Pons (tissue), 1 donor: ENCODE results near the gene SCYGR6.
"Not testable (repeated sequence)": the region's sequence is repeated elsewhere in the genome, so short reads cannot be mapped to it uniquely, and the experiment has no call there.

ENCODE experiments used
- DNase-seq: peaks from one replicate; pipeline ENCODE4 v3.0.0-alpha.2; 2016; ENCODE audit warnings: low spot score

Gene SCYGR6

GRCh38 chr2:227724394-227725039, at the start of gene SCYGR6:
SCYGR6 (minus strand) TSS chr2:227724757; CDS start chr2:227724757, 0 bp downstream.
- DNase-seq, result no peak

DNA sequence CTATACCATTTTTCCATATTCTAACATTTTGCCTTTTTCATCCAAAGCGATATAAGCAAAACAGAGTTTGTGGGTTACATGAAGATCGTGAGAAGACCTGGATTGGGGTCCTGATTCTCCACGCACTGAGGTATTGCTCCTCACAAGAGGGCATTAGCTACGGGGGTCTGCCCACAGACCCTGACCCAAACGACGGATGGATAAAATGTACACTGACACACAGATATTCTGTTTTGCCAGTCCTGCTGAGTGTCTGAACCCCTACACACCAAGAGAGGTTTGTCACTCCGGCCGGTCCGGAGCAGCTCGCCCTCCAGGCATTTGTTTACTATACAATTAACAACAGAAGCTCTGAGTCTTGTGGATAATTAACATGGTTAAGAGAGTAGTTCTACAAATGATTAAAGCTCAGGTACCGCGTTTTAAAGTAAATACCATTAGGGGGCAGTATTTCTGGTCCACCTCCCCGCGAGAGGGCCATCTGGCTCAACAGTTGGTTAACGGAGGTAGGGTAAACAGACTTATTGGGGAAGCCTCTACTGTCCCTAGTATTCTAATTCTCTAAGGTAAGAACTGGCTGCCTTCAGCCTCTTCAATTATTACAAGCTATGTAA, 49.6 kb upstream of the SCYGR6 start:
- DNase-seq, result no peak

- no peak for DNase-seq
Measured at GRCh38 chr2:227772932-227773331, 48.4 kb upstream of the SCYGR6 start.

DNA sequence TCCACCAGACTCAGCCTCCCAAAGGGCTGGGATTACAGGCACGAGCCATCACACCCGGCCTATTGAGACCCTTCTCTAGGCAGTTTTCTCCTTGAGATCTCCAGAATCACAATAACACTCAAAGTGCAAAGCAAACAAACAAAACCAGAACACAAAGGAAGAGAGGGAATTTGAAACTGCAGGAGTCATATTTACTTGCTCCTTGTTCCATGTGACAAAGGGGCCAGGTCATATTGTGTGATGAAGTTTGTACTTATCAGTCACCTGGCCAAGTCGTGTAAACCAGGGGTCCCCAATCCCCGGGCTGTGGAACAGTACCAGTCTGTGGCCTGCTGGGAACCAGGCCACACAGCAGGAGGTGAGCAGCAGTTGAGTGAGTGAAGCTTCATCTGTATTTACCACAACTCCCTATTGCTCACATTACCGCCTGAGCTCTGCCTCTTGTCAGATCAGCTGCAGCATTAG, 47.7 kb upstream of the SCYGR6 start:
- no peak for DNase-seq

- DNase-seq, result no peak
Measured at GRCh38 chr2:227767830-227768229, 43.3 kb upstream of the SCYGR6 start.

- peak; percentile 76 for DNase-seq
Measured at GRCh38 chr2:227766373-227766883, 41.9 kb upstream of the SCYGR6 start.

GRCh38 chr2:227765788-227766372, 41.3 kb upstream of the SCYGR6 start:
- DNase-seq, result no peak

DNA sequence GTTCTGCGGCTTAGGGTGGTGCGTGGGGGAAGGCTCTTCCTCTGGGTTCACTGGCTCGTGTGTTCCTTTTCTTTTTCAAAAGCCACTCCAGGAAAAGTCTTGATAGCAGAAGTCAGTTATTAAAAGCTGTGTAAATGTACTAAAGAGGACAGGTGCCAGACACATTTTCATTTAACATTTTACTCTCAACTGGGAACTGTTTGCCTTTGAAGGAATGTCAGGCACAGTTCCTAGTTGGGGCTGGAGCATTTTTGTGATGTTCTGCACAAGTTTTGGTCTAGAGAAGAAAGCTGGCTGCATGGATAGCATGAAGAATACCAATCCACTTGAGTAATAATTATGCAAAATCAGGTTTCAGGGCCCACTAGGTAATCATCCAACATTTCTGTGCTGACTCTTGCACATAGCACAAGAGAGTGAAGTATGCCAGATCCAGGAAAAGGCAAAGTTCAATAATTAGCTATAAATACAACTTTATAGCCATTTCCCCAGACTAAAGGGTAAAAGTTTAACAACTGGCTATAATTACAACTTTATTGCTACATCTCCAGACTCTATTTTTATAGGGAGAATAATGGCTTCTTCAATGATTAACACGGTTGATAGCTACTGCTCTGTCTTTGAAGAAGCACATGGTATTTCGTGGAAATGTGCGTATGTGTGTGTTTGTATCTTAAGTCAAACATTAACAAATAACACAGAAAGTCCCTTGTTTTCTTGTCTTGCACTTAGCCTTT, 37.4 kb upstream of the SCYGR6 start:
- no peak for DNase-seq

DNA sequence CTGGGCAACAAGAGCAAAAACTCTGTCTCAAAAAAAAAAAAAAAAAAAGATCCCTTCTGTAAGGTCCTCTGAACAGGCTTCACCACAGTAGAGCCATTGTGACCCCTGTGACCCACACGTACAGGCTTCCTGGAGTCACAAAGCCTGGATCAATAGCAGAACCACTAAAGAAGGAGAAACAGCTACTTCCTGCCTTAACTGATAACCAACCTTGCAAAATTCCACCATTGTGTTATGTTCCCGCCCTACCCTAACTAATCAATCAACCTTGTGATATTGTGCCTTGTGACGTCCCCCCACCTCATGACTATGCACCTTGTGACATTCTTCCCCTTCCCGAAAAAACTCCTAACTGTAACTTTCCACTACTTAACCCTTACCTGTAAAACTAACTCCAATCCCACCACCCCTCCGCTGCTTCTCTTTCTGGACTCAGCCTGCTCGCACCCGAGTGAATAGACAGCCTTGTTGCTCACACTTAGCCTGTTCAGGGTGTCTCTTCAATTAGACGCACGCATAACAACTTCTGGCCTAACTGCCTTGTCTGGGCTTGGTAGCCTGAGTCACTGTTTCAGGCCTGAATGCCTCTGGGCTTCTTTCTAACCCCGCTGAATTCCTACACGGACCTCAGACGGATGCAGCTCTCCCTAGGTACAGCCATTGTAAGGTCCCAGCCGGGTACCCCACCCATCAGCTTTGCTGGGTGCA, 35.0 kb upstream of the SCYGR6 start:
- no peak for DNase-seq

DNA sequence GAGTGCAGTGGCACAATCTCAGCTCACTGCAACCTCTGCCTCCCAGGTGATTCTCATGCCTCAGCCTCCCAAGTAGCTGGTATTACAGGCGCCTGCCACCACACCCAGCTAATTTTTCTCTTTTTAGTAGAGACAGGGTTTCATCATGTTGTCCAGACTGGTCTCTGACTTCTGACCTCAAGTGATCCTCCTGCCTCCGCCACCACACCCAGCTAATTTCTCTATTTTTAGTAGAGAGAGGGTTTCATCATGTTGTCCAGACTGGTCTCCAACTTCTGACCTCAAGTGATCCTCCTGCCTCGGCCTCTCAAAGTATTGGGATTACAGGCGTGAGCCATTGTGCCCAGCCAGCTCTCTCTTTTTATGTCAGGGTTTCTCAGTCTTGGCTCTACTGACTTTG, 31.7 kb upstream of the SCYGR6 start:
- DNase-seq, result not testable (repeated sequence)

DNA sequence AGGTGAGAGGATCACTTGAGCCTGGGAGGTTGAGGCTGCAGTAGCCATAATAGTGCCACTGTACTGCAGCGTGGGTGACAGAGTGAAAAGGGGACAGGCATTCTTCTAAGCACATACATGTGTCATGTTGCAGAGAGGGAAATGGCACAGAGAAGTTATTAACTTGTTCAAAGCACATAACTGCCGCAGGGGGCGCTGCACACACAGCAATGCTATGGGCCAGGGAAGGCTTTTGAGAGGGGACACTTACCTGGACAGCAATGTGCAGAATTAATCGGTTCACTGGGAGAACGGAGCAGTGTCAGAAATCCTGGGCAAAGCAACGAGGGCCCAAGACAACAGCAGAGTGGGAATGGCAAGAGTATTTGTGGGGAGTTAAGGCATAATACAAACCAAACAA, 23.5 kb upstream of the SCYGR6 start:
- no peak for DNase-seq

DNA sequence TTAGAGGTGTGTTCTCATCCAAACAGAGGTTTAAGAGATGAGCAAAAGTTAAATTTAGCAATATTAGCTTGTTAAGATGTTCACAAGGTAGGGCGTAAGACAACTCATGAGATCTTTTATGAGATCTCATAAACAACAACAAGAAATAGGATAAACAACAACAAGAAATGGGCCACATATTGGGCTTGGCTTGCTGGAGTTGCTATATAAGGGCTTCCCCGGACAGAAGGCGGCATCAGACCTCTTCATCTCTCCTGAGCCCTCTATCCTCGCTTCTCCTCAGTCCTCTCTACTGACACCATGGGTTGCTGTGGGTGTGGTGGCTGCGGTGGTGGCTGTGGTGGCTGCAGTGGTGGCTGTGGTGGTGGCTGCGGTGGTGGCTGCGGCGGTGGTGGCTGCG, 21.0 kb upstream of the SCYGR6 start, which contains the start of gene SCYGR8:
SCYGR8 (plus strand) TSS at position 301 of the 400 bp plus-strand sequence; CDS start at position 301, 0 bp downstream.
- no peak for DNase-seq

DNA sequence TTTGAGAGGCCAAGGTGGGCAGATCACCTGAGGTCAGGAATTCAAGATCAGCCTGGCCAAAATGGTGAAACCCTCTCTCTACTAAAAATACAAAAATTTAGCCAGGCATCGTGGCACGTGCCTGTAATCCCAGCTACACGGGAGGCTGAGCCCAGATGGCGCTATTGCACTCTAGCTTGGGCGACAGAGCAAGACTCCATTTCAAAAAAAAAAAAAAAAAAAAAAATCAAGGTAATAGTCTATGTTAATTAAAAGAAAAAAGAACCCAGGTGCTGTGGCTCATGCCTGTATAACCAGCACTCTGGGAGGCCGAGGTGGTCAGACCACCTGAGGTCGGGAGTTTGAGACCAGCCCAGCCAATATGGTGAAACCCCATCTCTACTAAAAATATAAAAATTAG, 16.1 kb upstream of the SCYGR6 start:
- DNase-seq, result not testable (repeated sequence)

DNA sequence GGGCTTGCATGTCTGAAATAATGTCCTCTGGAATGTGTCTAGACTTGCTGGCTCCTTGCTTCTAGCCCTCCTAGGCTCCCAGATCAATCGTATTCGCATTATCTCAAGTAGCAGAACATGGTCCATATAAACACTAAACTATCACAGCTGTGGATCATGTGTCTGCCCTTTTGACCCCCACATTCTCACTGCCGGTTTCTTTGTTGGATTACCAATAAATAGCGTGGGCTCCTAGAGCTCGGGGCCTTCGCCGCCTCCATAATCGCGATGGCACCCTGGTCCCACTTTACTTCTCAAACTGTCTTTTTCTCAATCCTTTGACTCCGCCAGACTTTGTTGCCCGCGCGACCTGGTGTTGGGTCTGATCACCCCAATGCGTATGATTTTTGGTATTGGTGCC, 14.8 kb upstream of the SCYGR6 start:
- no peak for DNase-seq

- no peak for DNase-seq
Measured at GRCh38 chr2:227728035-227728434, 3.5 kb upstream of the SCYGR6 start, which contains the start of gene SCYGR7. SCYGR7 (plus strand) TSS chr2:227728335; CDS start chr2:227728335, 0 bp downstream.

GRCh38 chr2:227722821-227723220, 1.7 kb downstream of the SCYGR6 start:
- not testable (repeated sequence) for DNase-seq

DNA sequence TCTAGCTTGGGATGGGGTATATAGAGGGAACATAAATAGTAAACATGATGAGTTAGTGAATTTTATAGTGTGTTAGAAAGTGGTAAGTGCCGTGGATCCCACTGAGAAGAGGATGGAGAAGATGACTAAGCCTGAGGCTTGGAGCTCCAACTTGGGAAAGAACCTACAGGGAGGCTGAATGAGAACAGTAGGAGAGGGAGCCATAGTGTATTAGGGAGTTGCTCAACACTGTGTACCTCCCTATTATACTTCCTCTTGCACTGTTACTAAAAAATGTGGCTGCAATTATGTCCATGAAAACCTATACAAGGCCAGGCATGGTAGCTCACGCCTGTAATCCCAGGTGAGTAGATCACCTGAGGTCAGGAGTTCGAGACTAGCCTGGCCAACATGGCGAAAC, 3.9 kb downstream of the SCYGR6 start:
- no peak for DNase-seq

GRCh38 chr2:227719641-227720040, 4.9 kb downstream of the SCYGR6 start:
- no peak for DNase-seq

DNA sequence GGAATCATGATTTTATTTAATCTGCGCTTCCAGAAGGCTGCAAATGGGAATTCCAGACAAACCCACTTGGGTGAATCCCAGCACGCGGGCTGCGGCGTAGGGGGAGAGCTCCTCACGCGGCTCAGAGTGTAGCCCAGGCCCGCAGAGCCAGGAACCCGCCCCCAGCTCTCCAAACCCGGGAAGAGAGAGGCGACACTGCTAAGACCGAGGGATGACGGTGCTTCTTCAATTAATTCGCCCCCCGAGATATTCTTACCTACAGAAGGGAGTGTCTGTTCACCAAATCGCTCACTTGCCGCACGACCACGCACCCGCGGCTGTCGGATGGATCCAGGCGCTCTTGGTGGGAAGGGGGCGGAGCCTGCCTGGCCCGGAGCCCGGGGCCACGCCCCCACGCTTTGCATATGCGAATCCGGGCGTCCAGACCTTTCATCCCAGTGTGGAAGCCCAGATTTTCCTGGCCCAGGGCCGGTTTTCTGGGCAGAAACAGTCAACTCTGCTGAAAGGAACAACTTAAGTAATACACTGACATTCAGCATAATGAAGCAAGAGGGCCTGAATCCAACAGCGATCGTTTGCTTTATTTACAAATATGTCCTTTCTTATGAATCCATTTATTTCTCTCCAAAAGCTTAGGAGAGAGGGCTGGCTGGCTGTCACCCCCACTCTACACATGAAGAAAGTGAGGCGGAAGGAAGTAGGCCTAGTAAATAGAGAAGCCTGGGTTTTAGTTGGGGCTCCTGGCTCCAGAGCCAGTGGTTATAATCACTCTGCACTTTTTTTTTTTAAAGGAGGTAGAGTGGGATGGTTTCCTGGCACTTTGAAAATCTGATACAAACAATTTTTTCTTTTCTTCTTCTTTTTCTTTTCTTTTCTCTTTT, 6.6 kb downstream of the SCYGR6 start, which contains the start of gene SLC19A3:
SLC19A3 (minus strand) TSS at position 342 of the 881 bp plus-strand sequence. CDS start 15,710 bp downstream, outside the sequence.
- DNase-seq, result peak; percentile 73

GRCh38 chr2:227716501-227716900, 8.1 kb downstream of the SCYGR6 start:
- DNase-seq, result no peak
